ENCODE data around the gene ENPP3. TPM values are rescaled to one million over a fixed set of nuclear protein-coding genes. Genes with fewer than 3 reads are reported as not detected.

ENPP3 gene
- total RNA-seq, 2 donors from 2014 or later: not detected

- H3K4me1 ChIP-seq (ENCODE audit: control insufficient read depth, insufficient read depth, low read length): peaks cover 3% of the 10 kb centered on the region
- Mint-ChIP-seq H3K36me3 (ENCODE audit: low read depth) (no peaks in the 10 kb centered on the region), H3K9me3 (no peaks in the 10 kb centered on the region), H3K27me3 (ENCODE audit: insufficient read depth) (no peaks in the 10 kb centered on the region), H3K27ac (no peak overlapping the region), H3K4me3 (no peak overlapping the region), H3K4me1 (peaks cover 9% of the 10 kb centered on the region)
- H3K27me3 ChIP-seq (ENCODE audit: control insufficient read depth, insufficient read depth, low read length, poor library complexity, severe bottlenecking): no peaks in the 10 kb centered on the region
- H3K4me3 ChIP-seq (ENCODE audit: low read length): no peak overlapping the region
- H3K36me3 ChIP-seq (ENCODE audit: control insufficient read depth, insufficient read depth, low read length): no peaks in the 10 kb centered on the region
- no peak overlapping the region for H3K9ac ChIP-seq (ENCODE audit: extremely low read depth, low read length, poor library complexity, severe bottlenecking)
- TF ChIP-seq, protein P1, sequence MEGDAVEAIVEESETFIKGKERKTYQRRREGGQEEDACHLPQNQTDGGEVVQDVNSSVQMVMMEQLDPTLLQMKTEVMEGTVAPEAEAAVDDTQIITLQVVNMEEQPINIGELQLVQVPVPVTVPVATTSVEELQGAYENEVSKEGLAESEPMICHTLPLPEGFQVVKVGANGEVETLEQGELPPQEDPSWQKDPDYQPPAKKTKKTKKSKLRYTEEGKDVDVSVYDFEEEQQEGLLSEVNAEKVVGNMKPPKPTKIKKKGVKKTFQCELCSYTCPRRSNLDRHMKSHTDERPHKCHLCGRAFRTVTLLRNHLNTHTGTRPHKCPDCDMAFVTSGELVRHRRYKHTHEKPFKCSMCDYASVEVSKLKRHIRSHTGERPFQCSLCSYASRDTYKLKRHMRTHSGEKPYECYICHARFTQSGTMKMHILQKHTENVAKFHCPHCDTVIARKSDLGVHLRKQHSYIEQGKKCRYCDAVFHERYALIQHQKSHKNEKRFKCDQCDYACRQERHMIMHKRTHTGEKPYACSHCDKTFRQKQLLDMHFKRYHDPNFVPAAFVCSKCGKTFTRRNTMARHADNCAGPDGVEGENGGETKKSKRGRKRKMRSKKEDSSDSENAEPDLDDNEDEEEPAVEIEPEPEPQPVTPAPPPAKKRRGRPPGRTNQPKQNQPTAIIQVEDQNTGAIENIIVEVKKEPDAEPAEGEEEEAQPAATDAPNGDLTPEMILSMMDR (conservative IDR thresholded peaks at IDR 0.05): no peak
- no peaks in the 10 kb centered on the region for H3K9me3 ChIP-seq (ENCODE audit: control insufficient read depth, low read length)
- no peak overlapping the region for H3K27ac ChIP-seq (ENCODE audit: low read depth, low read length)
- 89 to 91% methylated on average over 3 to 5 of the region's 6 CpGs for WGBS, 2 experiments (ENCODE audit: insufficient coverage in 1 of 2, insufficient read length in 1 of 2)
- DNase-seq: no peak
Observed at GRCh38 chr6:131683479-131683878, 46.4 kb downstream of the ENPP3 start.

DNA sequence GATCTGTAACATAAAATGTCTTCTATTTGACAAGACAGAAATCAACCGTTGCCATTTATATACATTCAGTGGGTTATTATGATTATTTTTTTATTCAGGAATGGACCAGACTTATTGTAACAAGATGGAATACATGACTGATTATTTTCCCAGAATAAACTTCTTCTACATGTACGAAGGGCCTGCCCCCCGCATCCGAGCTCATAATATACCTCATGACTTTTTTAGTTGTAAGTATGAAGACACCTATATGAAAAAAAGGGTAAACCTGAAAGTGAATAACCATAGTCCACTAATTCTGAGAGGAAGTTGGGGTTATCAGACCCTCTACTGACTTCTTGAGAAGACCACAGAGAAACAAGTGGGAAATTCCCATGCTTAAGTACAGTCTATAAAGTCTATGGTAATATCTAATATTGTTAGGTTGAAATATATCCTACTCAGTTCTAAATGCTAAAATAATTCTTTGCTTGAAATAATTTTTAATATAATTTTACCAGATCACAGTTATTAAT lies 48.2 kb downstream of the ENPP3 start:
- H3K4me1 Mint-ChIP-seq: peaks cover 3% of the 10 kb centered on the region
- H3K36me3 Mint-ChIP-seq (ENCODE audit: low read depth): no peaks in the 10 kb centered on the region
- 91 to 100% methylated on average over 1 to 4 of the region's 4 CpGs for WGBS, 2 experiments (ENCODE audit: insufficient coverage in 1 of 2, insufficient read length in 1 of 2)
- Histone ChIP-seq H3K4me3 (ENCODE audit: low read length) (no peak overlapping the region), H3K36me3 (ENCODE audit: control insufficient read depth, insufficient read depth, low read length) (no peaks in the 10 kb centered on the region), H3K9ac (ENCODE audit: extremely low read depth, low read length, poor library complexity, severe bottlenecking) (no peak overlapping the region), H3K4me1 (ENCODE audit: control insufficient read depth, insufficient read depth, low read length) (no peaks in the 10 kb centered on the region), H3K9me3 (ENCODE audit: control insufficient read depth, low read length) (no peaks in the 10 kb centered on the region), H3K27ac (ENCODE audit: low read depth, low read length) (no peak overlapping the region), H3K27me3 (ENCODE audit: control insufficient read depth, insufficient read depth, low read length, poor library complexity, severe bottlenecking) (no peaks in the 10 kb centered on the region)
- no peaks in the 10 kb centered on the region for H3K9me3 Mint-ChIP-seq
- H3K27me3 Mint-ChIP-seq (ENCODE audit: insufficient read depth): peaks cover 2% of the 10 kb centered on the region
- DNase-seq: no peak
- TF ChIP-seq, protein P1 (conservative IDR thresholded peaks at IDR 0.05): no peak
- no peak overlapping the region for H3K4me3 Mint-ChIP-seq
- H3K27ac Mint-ChIP-seq: no peak overlapping the region

DNA sequence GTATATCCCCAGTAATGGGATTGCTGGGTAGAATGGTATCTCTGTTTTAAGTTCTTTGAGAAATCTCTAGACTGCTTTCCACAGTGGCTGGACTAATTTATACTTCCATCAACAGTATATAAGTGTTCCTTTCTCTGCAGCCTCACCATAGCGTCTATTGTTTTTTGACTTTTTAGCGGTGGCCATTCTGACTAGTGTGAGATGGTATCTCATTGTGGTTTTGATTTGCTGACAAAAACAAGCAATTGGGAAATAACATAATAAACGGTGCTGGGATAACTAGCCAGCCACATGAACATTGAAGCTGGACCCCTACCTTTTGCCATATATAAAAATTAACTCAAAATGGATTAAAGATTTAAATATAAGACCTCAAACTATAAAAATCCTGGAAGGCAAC lies 49.9 kb downstream of the ENPP3 start:
- peaks cover 2% of the 10 kb centered on the region for H3K27me3 Mint-ChIP-seq (ENCODE audit: insufficient read depth)
- no peaks in the 10 kb centered on the region for H3K9me3 ChIP-seq (ENCODE audit: control insufficient read depth, low read length)
- no peak overlapping the region for H3K9ac ChIP-seq (ENCODE audit: extremely low read depth, low read length, poor library complexity, severe bottlenecking)
- H3K9me3 Mint-ChIP-seq: no peaks in the 10 kb centered on the region
- H3K4me3 ChIP-seq (ENCODE audit: low read length): no peak overlapping the region
- TF ChIP-seq, protein P1 (conservative IDR thresholded peaks at IDR 0.05): no peak
- DNase-seq: no peak
- no peak overlapping the region for H3K27ac ChIP-seq (ENCODE audit: low read depth, low read length)
- H3K27me3 ChIP-seq (ENCODE audit: control insufficient read depth, insufficient read depth, low read length, poor library complexity, severe bottlenecking): no peaks in the 10 kb centered on the region
- 95% methylated on average over 3 of the region's 3 CpGs; no CpG with 5 or more reads in 1 of the 2 experiments for WGBS, 2 experiments (ENCODE audit: insufficient coverage in 1 of 2, insufficient read length in 1 of 2)
- H3K36me3 Mint-ChIP-seq (ENCODE audit: low read depth): no peaks in the 10 kb centered on the region
- H3K4me1 ChIP-seq (ENCODE audit: control insufficient read depth, insufficient read depth, low read length): no peaks in the 10 kb centered on the region
- H3K36me3 ChIP-seq (ENCODE audit: control insufficient read depth, insufficient read depth, low read length): no peaks in the 10 kb centered on the region
- H3K4me3 Mint-ChIP-seq: no peak overlapping the region
- no peak overlapping the region for H3K27ac Mint-ChIP-seq
- no peaks in the 10 kb centered on the region for H3K4me1 Mint-ChIP-seq
